GM12878 (cell line): ENCODE measurements around the gene SHROOM4.

Experiments
- ATF7 ChIP-seq: fragments of 450-650 bp; IDR thresholded peaks from 2 replicates; pipeline ENCODE4 v1.6.1; 2016; ENCODE audit warnings: low read depth, mild to moderate bottlenecking
- BRCA1 ChIP-seq: IDR thresholded peaks from 2 replicates; pipeline ENCODE4 v1.6.1; 2011; ENCODE audit warnings: low read depth, low read length, improper control_type of control experiment
- DPF2 ChIP-seq: fragments of 450-650 bp; IDR thresholded peaks from 2 replicates; pipeline ENCODE4 v1.6.1; 2017; ENCODE audit warnings: mild to moderate bottlenecking
- EZH2 ChIP-seq: IDR thresholded peaks from 2 replicates; pipeline ENCODE4 v1.6.1; 2012; ENCODE audit warnings: low read depth, mild to moderate bottlenecking, control low read depth, inconsistent platforms, low read length, borderline replicate concordance; ENCODE audit not compliant: control insufficient read depth
- FOXM1 ChIP-seq: IDR thresholded peaks from 2 replicates; pipeline ENCODE4 v1.6.1; 2012; ENCODE audit warnings: low read depth, mild to moderate bottlenecking, inconsistent platforms, low read length, moderate library complexity
- POLR2A ChIP-seq: IDR thresholded peaks from 2 replicates; pipeline ENCODE4 v1.6.1; 2011; ENCODE audit warnings: low read depth, mild to moderate bottlenecking, low read length
- SIN3A ChIP-seq: IDR thresholded peaks from 2 replicates; pipeline ENCODE4 v1.6.1; 2012; ENCODE audit warnings: low read depth, low read length, improper control_type of control experiment
- TAF1 ChIP-seq: IDR thresholded peaks from 2 replicates; pipeline ENCODE4 v1.6.1; 2011; ENCODE audit warnings: mild to moderate bottlenecking, low read depth, low read length, borderline replicate concordance
- YBX1 ChIP-seq: fragments of 450-650 bp; IDR thresholded peaks from 2 replicates; pipeline ENCODE4 v1.6.1; 2016; ENCODE audit warnings: antibody characterized with exemption
- TF ChIP-seq, protein P1 (sequence below): IDR thresholded peaks from 2 replicates; pipeline ENCODE4 v1.6.1; 2011; ENCODE audit warnings: borderline replicate concordance, low read depth, mild to moderate bottlenecking, moderate library complexity, mixed read lengths, low read length; ENCODE audit not compliant: insufficient read depth; ENCODE audit errors: extremely low read length
- TF ChIP-seq, protein P2 (sequence below), 3 experiments: IDR thresholded peaks in 2 of 3; conservative IDR thresholded peaks in 1 of 3; 2 replicates each; pipeline ENCODE4 v1.5.1; 2011; ENCODE audit warnings: low read depth in 3 of 3, low read length in 3 of 3, mild to moderate bottlenecking in 3 of 3, control low read depth in 2 of 3, moderate library complexity in 2 of 3, inconsistent platforms in 1 of 3, mixed read lengths in 1 of 3; ENCODE audit not compliant: control insufficient read depth in 2 of 3, insufficient read depth in 1 of 3; ENCODE audit errors: extremely low read depth in 1 of 3

DNA sequence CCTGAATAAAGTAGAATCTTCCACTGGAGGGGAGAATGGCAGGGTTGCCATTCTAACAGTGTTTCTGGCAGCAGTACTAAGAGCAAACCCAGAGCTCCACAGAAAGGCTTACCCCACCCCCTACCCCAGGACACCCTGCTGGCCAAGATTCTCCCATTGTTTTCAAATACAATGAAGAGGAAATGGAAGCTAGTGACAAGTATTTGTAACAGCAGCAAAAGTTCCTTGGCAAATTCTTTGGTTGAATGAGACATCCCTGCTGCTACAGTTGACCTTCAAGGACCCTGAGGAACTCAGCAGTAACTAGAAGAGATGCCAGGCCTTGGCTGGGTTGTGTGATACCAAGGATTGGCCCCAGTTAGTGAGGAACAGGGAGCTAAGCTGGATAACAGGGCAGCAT, 219.2 kb downstream of the SHROOM4 start:
- TF ChIP-seq DPF2 = no peak
- TF ChIP-seq, protein P1, sequence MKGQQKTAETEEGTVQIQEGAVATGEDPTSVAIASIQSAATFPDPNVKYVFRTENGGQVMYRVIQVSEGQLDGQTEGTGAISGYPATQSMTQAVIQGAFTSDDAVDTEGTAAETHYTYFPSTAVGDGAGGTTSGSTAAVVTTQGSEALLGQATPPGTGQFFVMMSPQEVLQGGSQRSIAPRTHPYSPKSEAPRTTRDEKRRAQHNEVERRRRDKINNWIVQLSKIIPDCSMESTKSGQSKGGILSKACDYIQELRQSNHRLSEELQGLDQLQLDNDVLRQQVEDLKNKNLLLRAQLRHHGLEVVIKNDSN = no peak
- no peak for TF ChIP-seq SIN3A
- no peak for TF ChIP-seq ATF7
- TF ChIP-seq, protein P2, sequence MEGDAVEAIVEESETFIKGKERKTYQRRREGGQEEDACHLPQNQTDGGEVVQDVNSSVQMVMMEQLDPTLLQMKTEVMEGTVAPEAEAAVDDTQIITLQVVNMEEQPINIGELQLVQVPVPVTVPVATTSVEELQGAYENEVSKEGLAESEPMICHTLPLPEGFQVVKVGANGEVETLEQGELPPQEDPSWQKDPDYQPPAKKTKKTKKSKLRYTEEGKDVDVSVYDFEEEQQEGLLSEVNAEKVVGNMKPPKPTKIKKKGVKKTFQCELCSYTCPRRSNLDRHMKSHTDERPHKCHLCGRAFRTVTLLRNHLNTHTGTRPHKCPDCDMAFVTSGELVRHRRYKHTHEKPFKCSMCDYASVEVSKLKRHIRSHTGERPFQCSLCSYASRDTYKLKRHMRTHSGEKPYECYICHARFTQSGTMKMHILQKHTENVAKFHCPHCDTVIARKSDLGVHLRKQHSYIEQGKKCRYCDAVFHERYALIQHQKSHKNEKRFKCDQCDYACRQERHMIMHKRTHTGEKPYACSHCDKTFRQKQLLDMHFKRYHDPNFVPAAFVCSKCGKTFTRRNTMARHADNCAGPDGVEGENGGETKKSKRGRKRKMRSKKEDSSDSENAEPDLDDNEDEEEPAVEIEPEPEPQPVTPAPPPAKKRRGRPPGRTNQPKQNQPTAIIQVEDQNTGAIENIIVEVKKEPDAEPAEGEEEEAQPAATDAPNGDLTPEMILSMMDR (IDR thresholded peaks at IDR 0.05 in 2 of 3, conservative IDR thresholded peaks at IDR 0.05 in 1 of 3; ENCODE audit: control insufficient read depth in 2 of 3, extremely low read depth in 1 of 3, insufficient read depth in 1 of 3, low read depth in 3 of 3, low read length in 3 of 3) = no peak
- TF ChIP-seq POLR2A = no peak
- TF ChIP-seq TAF1 = no peak
- TF ChIP-seq BRCA1 = no peak
- no peak for TF ChIP-seq EZH2
- TF ChIP-seq FOXM1 = no peak
- TF ChIP-seq YBX1 = no peak
